GF-D8 (cell line): ENCODE data around the gene RBPJ.

Source experiments
- DNase-seq: peaks from one replicate; lab custom pipeline; 2025; lab: John Stamatoyannopoulos, UW

The RBPJ gene

DNA sequence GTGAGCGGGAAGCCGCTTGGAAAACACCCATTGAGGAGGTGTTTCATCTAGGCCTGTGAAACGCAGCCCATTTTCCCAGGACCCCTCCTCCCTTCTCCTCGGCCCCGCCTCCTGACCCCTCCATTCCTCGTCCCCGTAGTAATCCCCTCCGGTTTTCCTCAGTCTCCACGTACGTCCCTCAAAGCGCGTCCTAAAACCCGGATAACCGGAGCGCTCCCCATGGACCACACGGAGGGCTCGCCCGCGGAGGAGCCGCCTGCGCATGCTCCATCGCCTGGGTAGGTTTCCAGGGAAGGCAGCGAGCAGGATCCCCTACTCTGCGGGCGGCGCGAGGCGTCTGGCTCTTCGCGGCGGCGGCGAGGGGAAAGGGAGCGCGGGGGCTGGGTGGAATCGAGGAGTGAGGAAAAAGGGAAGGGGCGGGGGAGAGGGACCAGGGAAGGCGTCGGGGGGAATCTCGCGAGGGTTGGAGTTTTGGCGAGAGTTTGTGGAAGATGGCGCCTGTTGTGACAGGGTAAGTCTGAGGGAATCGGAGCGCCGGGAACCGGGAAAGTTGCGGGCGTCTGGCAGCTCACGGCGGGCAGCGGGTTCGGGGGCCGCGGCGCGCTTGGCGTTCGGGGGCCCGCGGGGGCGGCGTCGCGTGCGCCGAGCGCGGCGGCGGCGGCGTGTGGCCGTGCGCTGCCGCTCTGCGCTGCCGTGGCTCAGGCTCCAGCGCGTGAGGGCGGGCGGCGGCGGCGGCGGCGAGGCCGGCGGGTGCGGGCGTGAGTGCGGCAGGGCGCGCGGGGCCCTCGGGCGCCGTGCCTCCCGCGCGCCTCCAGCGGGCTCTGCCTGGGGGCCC, at the start of gene RBPJ:
RBPJ (plus strand) TSS at position 477 of the 835 bp plus-strand sequence; CDS start at position 492, 15 bp downstream.
- peak; percentile 73 for DNase-seq

DNA sequence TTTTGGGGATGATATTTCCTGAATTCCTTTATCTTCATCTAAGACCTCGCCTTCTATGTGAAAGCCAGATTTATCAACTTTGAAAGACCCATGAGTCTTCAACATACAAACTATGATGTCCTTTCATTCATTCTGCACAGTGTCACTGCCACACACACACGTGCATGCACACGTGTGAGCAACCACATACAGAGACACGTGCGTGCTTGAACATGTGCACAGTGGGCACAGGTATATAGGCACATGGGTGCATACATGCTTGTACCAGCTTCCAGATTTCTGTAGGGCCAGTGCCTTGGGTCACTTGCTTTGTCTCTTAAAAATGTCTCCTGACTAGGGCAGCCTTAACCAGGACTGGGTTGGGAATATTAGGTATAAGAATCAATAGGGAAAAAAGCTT, 49.1 kb upstream of the RBPJ start:
- DNase-seq: no peak

- DNase-seq: peak; percentile 95
Measured at GRCh38 chr4:26272654-26273615, 47.9 kb upstream of the RBPJ start.

DNA sequence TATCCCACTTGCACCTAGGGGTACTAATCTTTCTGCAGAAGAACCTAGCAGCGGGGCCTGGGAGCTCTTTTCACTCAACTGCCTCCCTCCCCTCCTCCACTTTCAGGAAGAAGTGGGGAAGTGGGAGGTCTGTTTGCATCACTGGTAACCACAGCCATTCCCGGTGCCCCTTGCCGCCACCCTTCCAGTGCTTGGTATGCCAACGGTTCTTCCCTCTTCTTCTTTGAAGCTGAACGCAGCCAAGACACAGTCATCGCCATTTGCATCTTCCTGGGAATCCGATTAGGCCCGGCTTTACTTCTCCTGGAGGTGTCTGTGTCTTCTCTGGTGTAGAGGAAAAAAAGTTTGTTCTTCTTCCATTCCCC, 47.2 kb upstream of the RBPJ start:
- peak; percentile 92 for DNase-seq

DNA sequence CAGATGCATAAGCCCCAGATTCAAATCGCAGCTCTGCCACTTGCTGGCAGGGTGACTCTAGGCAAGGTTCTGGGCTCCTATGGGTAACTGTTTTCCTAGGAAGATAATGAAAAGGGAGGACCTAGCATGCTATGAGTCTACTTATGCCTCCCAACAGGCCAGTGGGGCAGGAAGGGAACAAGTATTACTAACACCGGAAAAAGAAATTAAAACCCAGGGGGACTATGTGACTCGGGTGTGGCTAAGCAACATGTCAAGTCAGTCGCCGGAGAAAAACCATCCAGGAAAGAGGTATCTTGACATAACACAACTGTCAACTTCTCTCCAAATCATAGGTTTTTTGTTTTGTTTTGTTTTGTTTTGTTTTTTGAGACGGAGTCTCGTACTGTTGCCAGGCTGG, 45.5 kb upstream of the RBPJ start:
- no peak for DNase-seq

- no peak for DNase-seq
Measured at GRCh38 chr4:26279446-26279845, 41.4 kb upstream of the RBPJ start.

GRCh38 chr4:26281881-26282280, 38.9 kb upstream of the RBPJ start:
- DNase-seq: no peak

GRCh38 chr4:26284536-26284935, 36.3 kb upstream of the RBPJ start:
- DNase-seq: no peak

DNA sequence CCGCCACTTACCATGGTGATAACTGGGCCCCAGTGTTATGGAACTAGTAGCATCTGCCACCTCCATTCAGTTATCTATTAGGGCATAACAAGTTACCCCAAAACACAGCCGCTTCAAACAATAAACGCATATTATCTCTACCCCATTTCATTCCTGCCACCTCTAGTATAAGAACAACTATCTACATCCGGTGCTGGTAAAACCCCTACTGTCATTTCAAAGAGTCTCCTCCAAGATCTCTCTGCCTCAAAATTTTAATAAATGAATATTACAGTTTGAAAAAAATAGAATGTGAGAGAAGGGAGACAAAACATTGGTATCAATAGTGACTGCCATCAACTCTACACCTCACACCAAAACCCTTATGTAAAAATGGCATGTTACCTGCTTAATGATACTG, 35.5 kb upstream of the RBPJ start:
- no peak for DNase-seq

- DNase-seq: no peak
Measured at GRCh38 chr4:26287756-26288155, 33.1 kb upstream of the RBPJ start.

DNA sequence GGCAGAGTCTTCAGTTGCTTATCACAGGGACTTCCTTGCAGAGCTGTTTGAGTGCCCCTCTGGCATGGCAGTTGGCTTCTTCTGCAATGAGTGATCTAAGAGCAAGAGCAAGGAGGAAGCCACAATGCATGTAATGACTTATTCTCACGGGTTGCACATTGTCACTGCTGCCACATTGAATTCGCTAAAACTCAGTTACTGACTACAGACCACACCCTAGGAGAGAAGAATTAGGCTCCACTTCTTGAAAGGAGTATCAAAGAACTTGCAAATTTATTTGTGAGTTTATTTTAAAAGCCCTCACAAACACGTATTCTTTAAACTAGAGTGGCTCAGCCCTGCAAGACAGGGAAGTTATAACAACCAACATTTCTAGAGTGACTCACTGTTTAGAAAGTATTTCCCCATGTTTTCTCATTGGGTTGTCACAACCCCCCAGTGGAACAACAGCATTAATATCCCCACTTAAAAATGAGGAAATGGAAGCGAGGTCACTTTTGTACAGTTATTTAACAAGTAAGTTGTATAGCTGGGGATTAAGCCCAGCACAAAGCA, 32.4 kb upstream of the RBPJ start:
- DNase-seq: peak; percentile 89

DNA sequence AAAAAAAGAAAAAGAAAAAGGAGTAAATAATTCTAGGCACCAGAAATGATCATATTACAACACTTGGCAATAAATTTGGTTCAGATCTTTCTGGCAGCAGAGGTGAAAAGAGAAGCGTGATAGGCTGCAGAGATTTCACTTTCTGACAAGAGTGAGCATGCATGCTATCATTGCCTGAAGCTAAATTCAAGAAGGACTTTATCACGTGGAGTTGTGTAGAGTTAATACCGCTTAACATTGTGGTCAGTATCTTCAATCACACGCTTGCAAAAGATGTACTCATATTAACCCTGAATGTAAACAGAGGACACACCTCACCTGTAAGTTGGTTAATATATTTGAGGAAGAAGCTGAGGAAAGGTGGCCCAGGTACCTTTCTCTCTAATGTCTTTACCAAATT, 31.4 kb upstream of the RBPJ start:
- DNase-seq: no peak

DNA sequence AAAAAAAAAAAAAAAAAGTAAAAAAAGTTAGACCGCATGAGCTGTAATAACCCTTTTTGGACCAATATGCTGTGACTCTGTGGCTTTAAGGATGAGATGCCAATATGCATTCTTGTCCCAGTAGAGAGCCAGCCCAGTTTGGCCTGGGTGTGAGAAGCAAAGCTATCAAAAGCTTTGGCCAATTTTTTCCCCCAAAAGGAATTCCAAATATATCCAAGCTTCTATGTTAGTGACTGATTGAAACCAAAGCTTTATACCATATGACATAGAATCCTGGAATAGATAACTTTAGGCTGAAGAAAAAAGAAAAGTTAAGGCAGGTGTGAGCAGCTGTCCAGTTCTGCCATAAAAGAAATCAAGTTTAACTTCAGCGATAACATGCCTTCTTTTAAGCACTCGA, 30.5 kb upstream of the RBPJ start:
- DNase-seq: no peak

DNA sequence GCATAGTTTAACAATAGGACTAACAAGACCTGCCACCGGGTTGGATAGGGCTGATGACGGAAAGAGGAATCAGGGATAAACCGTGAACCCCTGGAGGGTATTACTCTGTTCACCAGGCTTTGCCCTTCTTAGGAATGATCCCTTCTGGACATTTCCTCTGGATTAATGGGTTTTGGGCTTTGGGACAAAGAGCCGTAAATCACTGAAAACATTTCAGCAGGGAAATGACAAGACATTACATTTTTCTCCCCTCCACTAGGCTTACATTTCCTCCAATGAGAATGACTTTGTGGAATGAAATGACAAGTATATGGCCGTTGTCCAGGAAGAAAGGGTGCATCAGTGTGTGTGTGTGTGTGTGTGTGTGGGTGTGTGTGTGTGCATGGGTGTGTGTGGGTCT, 25.9 kb upstream of the RBPJ start:
- no peak for DNase-seq

DNA sequence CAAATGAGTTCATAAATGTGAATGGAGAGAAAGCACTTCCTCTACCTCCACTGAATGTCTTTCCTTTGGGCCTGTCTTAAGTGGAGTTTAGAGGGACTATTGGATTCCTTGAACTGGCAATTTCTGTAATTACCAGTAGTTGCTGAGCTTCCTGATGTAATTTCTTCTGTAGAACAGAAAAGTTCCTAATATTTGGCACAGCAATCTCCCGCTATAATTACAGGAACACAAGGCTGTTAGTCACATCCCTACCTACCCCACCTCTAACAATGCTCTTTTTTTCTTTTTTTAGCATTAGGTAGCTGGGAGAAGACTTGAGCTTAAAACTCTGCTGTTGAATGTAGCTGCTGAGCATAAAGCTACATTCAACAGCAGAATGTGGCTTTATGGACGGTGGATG, 24.8 kb upstream of the RBPJ start:
- no peak for DNase-seq

- no peak for DNase-seq
Measured at GRCh38 chr4:26296514-26296913, 24.3 kb upstream of the RBPJ start.

- no peak for DNase-seq
Measured at GRCh38 chr4:26297219-26297618, 23.6 kb upstream of the RBPJ start.

DNA sequence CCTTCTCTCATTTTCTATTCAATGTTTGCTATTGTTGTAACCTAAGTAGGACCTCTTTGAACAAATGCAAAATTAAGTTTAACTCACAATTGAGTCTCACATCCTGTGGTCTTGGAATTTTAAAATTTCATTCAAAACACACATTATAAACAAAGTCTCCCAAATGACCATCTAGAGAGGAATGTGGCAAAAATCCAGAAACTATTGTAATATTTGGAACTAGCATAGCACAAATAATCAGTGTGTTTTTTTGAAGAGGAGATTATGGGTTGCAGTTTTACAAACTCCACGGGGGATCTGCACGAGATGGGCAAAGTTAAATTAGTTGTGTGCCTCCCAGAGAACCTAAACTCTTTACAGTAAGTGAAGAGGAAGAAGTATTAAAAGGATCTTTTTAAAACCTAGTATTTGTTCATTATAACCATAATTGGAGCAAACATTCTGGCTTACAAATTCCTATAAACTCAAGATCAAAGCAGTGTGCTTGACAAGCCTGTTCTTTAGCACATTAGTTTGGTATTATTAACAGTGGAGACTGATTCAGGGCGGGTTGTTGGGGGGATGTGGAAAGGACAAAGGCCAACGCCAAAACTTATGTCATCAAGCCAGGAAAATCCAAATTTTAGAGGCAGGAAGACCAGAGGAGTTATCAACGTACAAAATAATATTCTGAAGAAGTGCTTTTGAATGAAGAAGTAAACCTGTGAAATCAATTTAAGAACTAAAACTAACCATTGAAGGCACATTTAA, 22.4 kb upstream of the RBPJ start:
- no peak for DNase-seq

DNA sequence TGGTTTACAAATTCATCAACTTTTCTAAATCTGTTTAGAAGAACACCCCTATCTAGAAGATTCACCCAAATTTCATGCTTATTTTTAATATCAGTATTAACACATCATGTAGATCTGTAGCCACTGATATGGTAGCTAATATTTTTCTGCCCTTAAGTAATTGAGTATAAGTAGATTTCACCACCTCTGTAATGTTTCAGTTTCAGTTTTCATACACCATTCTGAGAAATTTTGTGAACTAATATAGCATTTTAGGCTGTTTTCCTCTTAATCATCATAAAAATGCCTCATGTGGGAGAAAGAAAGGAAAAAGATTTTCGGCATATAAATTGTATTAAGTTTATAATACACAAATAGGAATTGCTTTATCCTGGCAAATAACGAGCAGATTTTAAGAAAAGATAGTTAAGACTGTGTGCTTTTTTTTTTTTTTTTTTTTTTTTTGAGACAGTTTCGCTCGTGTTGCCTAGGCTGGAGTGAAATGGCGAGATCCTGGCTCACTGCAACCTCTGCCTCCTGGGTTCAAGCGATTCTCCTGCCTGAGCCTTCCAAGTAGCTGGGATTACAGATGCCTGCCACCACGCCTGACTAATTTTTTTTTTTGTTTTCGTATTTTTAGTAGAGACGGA, 21.4 kb upstream of the RBPJ start:
- DNase-seq: no peak

DNA sequence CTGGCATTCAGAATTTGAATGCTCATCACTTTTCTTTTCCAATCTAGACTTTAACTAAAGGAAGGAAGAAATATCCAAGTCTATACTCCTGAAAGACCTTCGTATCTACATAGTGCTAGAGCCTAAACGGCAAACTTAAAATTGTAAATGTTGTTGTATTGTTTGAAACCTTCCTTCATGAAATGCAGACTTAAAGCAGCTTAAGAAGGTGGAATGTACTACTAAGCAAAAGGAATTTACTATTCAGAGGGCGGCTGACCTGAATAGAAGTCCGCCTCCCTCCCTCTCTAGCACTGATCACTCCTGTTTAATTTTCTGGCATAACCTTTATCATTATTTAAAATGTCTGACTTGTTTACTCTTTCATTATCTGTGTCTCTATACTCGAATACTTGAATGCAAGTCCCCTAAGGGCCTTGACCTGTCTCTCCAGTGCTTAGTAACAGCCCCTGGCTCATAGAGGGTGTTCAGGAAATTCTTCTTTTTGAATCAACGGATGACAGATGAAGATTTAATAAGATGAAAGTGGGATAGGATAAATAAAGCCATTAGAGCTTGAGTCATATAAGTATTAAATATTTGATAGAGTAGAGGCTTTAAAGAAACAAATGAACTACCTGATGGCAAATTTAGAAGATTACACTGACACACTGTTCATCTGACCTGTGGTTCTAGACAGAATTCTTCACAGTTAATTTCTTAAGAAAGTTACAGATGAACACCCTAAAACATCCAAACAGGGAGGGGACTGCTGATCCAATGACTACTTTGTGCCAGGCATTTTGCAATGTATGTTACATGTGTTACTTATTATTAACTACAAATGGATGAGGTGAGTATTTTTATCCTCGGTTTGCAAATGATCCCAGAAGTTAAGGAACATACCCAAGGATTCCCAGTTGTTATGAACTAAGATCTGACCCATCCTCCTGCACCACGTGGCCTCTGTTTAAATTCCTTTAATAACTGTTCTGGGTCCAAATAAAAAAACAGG, 20.2 kb upstream of the RBPJ start:
- DNase-seq: no peak
